GM12801 (cell line): ENCODE results near the gene TRIM8.

Experiments used
- TF ChIP-seq, protein P1 (sequence below): IDR thresholded peaks from one replicate; pipeline ENCODE4 v1.5.1; 2011; ENCODE audit warnings: control low read depth; ENCODE audit not compliant: insufficient read length; ENCODE audit errors: extremely low read depth

The TRIM8 gene

DNA sequence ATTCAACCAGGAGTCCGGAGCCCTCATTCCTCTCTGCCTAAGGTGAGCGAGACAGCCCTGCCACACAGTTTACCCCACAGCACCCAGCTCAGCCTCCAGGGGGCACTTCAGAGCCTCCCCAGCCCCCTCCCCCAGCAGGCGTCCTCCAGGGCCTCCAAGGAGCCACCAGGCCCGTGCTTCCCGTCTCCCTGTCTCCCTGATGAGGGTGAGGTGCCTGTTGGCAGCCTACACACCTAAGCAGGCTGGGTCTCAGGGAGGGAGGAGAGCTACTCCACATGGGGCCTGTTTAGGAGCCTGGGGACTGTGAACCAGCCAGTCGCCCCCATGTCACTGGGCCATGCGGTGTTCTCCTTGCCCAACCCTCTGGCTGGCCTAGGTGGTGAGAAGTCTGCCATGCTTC, 28.9 kb upstream of the TRIM8 start:
- TF ChIP-seq, protein P1, sequence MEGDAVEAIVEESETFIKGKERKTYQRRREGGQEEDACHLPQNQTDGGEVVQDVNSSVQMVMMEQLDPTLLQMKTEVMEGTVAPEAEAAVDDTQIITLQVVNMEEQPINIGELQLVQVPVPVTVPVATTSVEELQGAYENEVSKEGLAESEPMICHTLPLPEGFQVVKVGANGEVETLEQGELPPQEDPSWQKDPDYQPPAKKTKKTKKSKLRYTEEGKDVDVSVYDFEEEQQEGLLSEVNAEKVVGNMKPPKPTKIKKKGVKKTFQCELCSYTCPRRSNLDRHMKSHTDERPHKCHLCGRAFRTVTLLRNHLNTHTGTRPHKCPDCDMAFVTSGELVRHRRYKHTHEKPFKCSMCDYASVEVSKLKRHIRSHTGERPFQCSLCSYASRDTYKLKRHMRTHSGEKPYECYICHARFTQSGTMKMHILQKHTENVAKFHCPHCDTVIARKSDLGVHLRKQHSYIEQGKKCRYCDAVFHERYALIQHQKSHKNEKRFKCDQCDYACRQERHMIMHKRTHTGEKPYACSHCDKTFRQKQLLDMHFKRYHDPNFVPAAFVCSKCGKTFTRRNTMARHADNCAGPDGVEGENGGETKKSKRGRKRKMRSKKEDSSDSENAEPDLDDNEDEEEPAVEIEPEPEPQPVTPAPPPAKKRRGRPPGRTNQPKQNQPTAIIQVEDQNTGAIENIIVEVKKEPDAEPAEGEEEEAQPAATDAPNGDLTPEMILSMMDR = no peak

DNA sequence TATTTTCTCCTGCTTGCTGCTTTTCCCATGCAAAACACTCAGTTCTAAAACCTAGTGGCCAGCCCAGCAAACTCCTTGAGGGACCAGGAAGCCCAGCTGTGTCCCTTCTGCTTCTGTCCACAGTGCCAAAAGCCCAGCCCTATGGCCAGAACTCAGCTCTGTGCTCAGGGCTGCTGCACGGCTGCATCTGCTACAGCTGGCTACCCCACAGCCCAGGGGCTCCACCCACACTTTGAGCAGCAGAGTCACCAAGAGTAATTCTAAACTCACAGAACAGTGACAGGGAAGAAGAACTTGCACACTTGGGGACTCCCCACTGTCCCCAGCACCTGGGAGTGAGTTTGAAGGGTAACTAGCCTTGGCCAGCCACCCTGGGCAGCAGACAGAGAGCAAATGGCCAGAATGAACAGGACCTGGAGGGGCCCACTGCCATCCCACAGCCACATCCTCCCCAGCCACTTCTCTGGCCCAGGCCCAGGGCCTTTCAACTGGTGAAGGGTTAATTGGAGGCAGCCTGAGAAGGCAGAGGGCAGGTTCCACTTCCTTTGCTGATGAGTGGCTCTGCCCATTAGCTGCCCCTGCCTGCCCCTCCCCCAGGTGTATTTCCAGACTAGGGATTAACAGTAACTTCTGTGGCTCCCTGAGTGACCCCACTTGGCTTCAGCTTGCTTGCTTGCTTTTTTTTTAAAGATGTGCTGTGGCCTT, 28.1 kb upstream of the TRIM8 start:
- TF ChIP-seq, protein P1 = no peak

DNA sequence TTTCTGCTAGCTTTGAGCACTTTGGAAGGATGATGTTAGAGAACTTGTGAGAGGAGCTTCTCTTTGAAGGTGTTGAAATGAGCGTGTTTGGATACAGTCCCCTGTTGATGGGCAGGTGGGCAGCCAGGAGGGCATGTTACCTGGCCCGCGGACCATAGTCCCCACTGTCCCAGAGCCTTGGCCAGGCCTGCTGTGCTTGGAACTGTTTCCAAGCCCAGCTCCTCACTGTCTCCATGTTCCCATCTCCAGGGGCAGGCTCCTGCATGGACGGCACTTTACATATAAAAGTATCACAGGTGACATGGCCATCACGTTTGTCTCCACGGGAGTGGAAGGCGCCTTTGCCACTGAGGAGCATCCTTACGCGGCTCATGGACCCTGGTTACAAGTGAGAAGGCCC, 27.2 kb upstream of the TRIM8 start:
- TF ChIP-seq, protein P1 = no peak

DNA sequence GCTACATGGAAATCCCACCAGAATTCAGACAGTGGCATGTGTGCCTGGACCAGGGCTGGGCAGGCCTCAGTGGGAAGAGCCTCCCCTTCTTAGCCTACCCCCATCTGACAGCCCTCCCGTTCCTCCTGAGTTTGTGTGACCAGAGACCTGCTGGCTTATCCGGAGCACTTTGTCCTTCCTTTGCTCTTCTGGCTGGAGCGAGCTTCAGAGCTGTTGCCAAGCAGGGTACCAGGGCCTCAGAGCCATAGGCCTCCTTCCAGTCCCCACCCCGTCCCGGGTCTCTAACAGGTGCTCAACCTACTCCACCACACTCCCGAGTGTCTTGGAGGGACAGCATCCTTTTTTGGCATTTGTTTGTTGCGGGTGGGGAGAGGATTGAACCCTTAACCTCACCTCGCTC, 26.5 kb upstream of the TRIM8 start:
- TF ChIP-seq, protein P1 = no peak

DNA sequence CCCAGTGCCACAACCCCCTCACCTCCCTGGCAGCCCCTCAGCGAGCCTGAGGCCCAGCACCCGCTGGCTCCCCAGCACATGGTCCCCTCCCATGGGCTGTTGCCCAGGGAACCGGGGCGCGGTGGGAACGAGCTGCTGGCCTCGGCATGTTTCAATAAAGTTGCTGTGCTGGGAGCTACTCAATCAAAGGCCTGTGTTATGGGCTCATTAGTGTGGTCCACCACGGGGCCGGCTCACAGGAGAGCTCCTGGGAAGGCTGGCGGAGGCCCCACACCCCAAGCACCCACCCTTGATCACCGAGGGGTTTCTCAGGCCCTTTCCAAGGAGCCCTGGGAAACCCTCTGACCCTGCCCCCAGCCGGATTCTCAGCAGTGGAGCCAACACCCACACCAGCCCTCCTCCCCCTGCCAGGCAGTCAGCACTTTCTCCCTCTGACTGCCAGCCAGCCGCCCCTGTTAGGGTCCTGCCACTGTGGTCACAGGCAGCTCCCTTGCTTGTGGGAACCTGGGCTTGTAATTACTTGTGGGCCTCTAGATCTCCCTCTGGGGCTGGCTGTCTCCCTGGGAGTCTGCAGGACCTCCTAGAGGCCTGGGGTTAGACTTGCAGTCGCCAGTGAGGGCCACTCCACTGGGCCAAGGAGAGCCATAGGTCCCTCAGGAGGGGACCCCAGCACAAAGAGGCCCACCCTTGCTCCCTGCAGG, 24.8 kb upstream of the TRIM8 start:
- TF ChIP-seq, protein P1 = no peak

DNA sequence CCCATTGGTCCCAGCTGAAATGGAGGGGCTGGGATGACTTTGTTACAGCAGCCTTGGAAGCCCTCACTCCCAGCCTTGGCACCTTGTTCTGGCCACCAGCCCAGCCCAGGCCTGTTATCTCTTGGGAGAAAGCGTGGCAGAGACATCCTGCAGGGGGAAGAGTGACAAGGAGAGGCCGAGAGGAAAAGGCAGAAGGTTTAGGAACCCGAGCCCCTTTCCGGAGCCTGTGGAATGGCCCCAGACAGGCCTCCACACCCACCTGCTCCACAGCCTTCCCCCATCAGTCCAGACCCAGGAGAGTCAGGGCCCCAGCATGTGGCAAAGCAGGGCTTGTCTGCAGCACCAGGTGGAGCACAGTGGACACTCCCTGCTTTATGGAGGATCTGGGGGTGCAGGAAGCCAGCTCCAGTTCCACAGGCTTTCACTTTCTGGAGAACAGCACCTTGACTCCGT, 24.1 kb upstream of the TRIM8 start:
- TF ChIP-seq, protein P1 = no peak

DNA sequence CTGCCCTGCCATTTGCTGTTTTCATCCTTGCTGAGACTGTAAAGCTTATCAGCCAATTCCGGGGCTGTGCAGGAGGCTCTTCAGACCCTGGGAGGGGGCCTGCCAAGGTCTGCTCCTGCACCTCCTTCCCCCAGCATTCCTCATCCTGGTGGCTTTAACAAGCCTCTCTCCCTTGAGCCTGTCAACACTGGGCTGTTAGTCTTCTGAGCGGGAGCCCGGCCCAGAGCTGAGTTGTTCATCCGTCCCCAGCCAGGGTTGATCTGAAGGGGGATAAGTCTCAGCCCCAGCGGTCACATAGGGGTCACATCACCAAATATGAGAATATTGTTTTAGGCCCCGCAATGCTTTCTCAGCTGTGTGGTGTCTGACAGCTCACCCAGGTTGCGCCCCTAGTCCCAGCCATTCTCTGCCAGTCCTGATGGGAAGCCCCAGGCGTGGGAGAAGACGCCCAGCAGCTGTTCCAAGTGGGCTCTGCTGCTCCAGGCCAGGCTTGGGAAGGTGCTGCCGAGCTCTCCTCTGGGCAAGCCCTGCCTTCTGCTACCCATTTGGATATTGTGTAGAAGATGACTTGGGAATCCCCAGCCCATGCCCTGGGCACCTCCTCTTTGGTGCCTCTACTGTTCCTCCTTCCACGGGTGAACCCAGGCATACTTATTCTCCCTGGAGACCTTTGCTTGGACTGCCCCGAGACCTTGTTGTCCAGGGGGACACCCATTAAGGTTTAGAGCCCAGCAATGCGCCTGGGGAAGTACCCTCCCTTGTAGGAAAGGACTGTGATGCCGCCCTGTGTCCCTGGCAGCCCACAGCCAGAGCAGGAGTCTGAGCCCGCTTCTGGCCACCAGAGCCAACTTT, 23.5 kb upstream of the TRIM8 start:
- TF ChIP-seq, protein P1 = no peak
